SK-N-SH (cell line): ENCODE results near the gene RABGAP1L. TPM values are rescaled to one million over a fixed set of nuclear protein-coding genes. Genes with fewer than 3 reads are reported as not detected.

Experiments
- CTCF ChIA-PET: fragments of 300-600, 350-600 bp; formaldehyde crosslinking; extraction: SDS; loops from one replicate; lab custom pipeline; 2021; lab: Yijun Ruan, JAX
- POLR2A ChIA-PET: fragments of 350-600 bp; sonication (Branson Sonifier 250); formaldehyde crosslinking; extraction: SDS; loops from one replicate; lab custom pipeline; 2020; ENCODE audit warnings: antibody characterized with exemption, inconsistent platforms; lab: Yijun Ruan, JAX
- DNase-seq: peaks from one replicate; pipeline ENCODE4 v3.0.0; 2012
- H2AFZ ChIP-seq: fragments of 200-600 bp; sonication (generic); 2 replicates; pipeline ENCODE4 v1.8.1; 2016; ENCODE audit warnings: antibody characterized with exemption, mild to moderate bottlenecking, low read depth
- H3F3A ChIP-seq: fragments of 200-600 bp; sonication (generic); replicated peaks from 2 replicates; pipeline ENCODE3; 2016; ENCODE audit warnings: antibody characterized with exemption, mild to moderate bottlenecking; ENCODE audit not compliant: insufficient read depth
- H3K27ac ChIP-seq, 2 experiments: fragments of 200-500 bp in 1 of 2; fragments of 200-600 bp in 1 of 2; sonication (Bioruptor generic) in 1 of 2; sonication (generic), shearing (Covaris generic) in 1 of 2; 2 replicates each; pipeline versions ENCODE4 v1.5.1 to v1.6.1; 2014 to 2016; ENCODE audit warnings: low read depth in 2 of 2, inconsistent platforms in 1 of 2, low read length in 1 of 2, mild to moderate bottlenecking in 1 of 2, mixed read lengths in 1 of 2
- H3K27me3 ChIP-seq: fragments of 200-600 bp; sonication (generic), shearing (Covaris generic); 2 replicates; pipeline ENCODE4 v1.6.1; 2016; ENCODE audit warnings: mixed run types; ENCODE audit not compliant: insufficient read depth
- H3K36me3 ChIP-seq, 2 experiments: fragments of 200-500 bp in 1 of 2; fragments of 200-600 bp in 1 of 2; sonication (Bioruptor generic) in 1 of 2; sonication (generic) in 1 of 2; replicated peaks in 1 of 2; 2 replicates each; pipeline versions ENCODE3 to v1.5.1; 2014 to 2016; ENCODE audit warnings: low read length in 1 of 2, mild to moderate bottlenecking in 1 of 2; ENCODE audit not compliant: insufficient read depth in 2 of 2, control insufficient read depth in 1 of 2
- H3K4me1 ChIP-seq, 2 experiments: fragments of 200-500 bp in 1 of 2; fragments of 200-600 bp in 1 of 2; sonication (Bioruptor generic) in 1 of 2; sonication (generic), shearing (Covaris generic) in 1 of 2; 2 replicates each; pipeline versions ENCODE4 v1.5.1 to v1.6.1; 2014 to 2016; ENCODE audit warnings: low read depth in 1 of 2, low read length in 1 of 2, mixed run types in 1 of 2; ENCODE audit not compliant: insufficient read depth in 2 of 2, control insufficient read depth in 1 of 2
- H3K4me2 ChIP-seq: fragments of 200-600 bp; sonication (generic), shearing (Covaris generic); 2 replicates; pipeline ENCODE4 v1.6.1; 2017; ENCODE audit warnings: mixed run types
- H3K4me3 ChIP-seq, 2 experiments: fragments of 200-500 bp in 1 of 2; fragments of 200-600 bp in 1 of 2; sonication (Bioruptor generic) in 1 of 2; sonication (generic), shearing (Covaris generic) in 1 of 2; 2 replicates each; pipeline versions ENCODE4 v1.5.1 to v1.8.1; 2014 to 2016; ENCODE audit warnings: low read depth in 2 of 2, inconsistent platforms in 1 of 2, low read length in 1 of 2, mild to moderate bottlenecking in 1 of 2, mixed read lengths in 1 of 2, moderate library complexity in 1 of 2
- H3K79me2 ChIP-seq: fragments of 200-600 bp; sonication (generic); 2 replicates; pipeline ENCODE4 v1.8.1; 2017; ENCODE audit warnings: mild to moderate bottlenecking; ENCODE audit not compliant: insufficient read depth
- H3K9ac ChIP-seq: fragments of 200-600 bp; sonication (generic); 2 replicates; pipeline ENCODE4 v1.6.1; 2017; ENCODE audit warnings: mixed run types
- H3K9me2 ChIP-seq: fragments of 200-600 bp; sonication (generic); 2 replicates; pipeline ENCODE4 v1.6.1; 2017; ENCODE audit warnings: mixed run types
- H3K9me3 ChIP-seq: fragments of 200-600 bp; sonication (generic); 2 replicates; pipeline ENCODE4 v1.6.1; 2017; ENCODE audit warnings: mixed run types, mild to moderate bottlenecking, moderate library complexity
- H4K20me1 ChIP-seq: fragments of 200-600 bp; sonication (generic); 2 replicates; pipeline ENCODE4 v1.6.1; 2017; ENCODE audit warnings: mild to moderate bottlenecking, mixed run types; ENCODE audit not compliant: insufficient read depth
- CHD2 ChIP-seq: fragments of 150-350 bp; IDR thresholded peaks from 2 replicates; pipeline ENCODE4 v1.6.1; 2018; ENCODE audit warnings: low read length; ENCODE audit not compliant: partially characterized antibody
- ELF1 ChIP-seq: IDR thresholded peaks from 2 replicates; pipeline ENCODE4 v1.4.0; 2012
- EP300 ChIP-seq, 2 experiments: IDR thresholded peaks; 2 replicates each; pipeline versions ENCODE4 v1.4.0 to v1.6.1; 2012; ENCODE audit warnings: borderline replicate concordance in 1 of 2, low read depth in 1 of 2, low read length in 1 of 2
- EZH2phosphoT487 ChIP-seq: fragments of 200-600 bp; sonication (generic); IDR thresholded peaks from 2 replicates; pipeline ENCODE4 v1.6.1; 2017; ENCODE audit warnings: low read depth, mixed run types, mild to moderate bottlenecking, antibody characterized with exemption, moderate library complexity, borderline replicate concordance
- FOSL2 ChIP-seq: IDR thresholded peaks from 2 replicates; pipeline ENCODE4 v1.4.0; 2012; ENCODE audit warnings: low read depth, mild to moderate bottlenecking, moderate library complexity, borderline replicate concordance
- GABPA ChIP-seq: IDR thresholded peaks from 2 replicates; pipeline ENCODE4 v1.4.0; 2012; ENCODE audit warnings: low read depth, mild to moderate bottlenecking
- JUND ChIP-seq: IDR thresholded peaks from 2 replicates; pipeline ENCODE4 v1.4.0; 2012
- NFIC ChIP-seq: IDR thresholded peaks from 2 replicates; pipeline ENCODE4 v1.4.0; 2012; ENCODE audit warnings: borderline replicate concordance
- RAD21 ChIP-seq: IDR thresholded peaks from 2 replicates; pipeline ENCODE4 v1.6.1; 2012; ENCODE audit warnings: mild to moderate bottlenecking, low read length
- RXRA ChIP-seq: IDR thresholded peaks from 2 replicates; pipeline ENCODE4 v1.4.0; 2012; ENCODE audit warnings: low read depth, mild to moderate bottlenecking, borderline replicate concordance
- SMC3 ChIP-seq: IDR thresholded peaks from 2 replicates; pipeline ENCODE4 v1.6.1; 2012; ENCODE audit warnings: low read depth, low read length, improper control_type of control experiment
- TEAD4 ChIP-seq: IDR thresholded peaks from 2 replicates; pipeline ENCODE4 v1.4.0; 2012; ENCODE audit warnings: mild to moderate bottlenecking, borderline replicate concordance; ENCODE audit not compliant: insufficient read depth
- WGBS: methylation state at CpG from one replicate; pipeline ENCODE4 v1.1.6; 2017; ENCODE audit warnings: low lambda C conversion rate; 5-methylcytosine and 5-hydroxymethylcytosine counted together
- polyA plus RNA-seq, 3 experiments: library from polyadenylated mRNA; depleted of rRNA; stranded (reverse); fragments of >200 nt; gene quantifications; 2 replicates each; pipeline ENCODE4 v1.2.3, GENCODE V29; 2012
- TF ChIP-seq, protein P1 (sequence below): fragments of 150-350 bp; IDR thresholded peaks from 2 replicates; pipeline ENCODE4 v1.6.1; 2016; ENCODE audit warnings: mild to moderate bottlenecking, low read depth, low read length
- TF ChIP-seq, protein P2 (sequence below): fragments of 200-600 bp; sonication (generic); IDR thresholded peaks from 2 replicates; pipeline ENCODE4 v1.6.1; 2017; ENCODE audit warnings: antibody characterized with exemption, mild to moderate bottlenecking, moderate library complexity
- TF ChIP-seq, protein P3 (sequence below): IDR thresholded peaks from 2 replicates; pipeline ENCODE4; 2012

Gene RABGAP1L
- polyA plus RNA-seq, 1 of the 3 experiments (the other 2 are of a cell fraction) = 7.2 TPM

- H3K4me1 ChIP-seq = no peaks in the 10 kb centered on the region
- no peak overlapping the region for H3K27ac ChIP-seq
- H3F3A ChIP-seq = no peaks in the 10 kb centered on the region
- WGBS = 37% methylated on average over 7 of the region's 7 CpGs
- H3K79me2 ChIP-seq = no peaks in the 10 kb centered on the region
- H3K9me2 ChIP-seq = no peaks in the 10 kb centered on the region
- H3K9me3 ChIP-seq = no peaks in the 10 kb centered on the region
- ChIA-PET POLR2A (no interaction called here), CTCF (interaction anchor here (1.8 kb wide), 1 partner anchor 109 kb away, joined by 6 read pairs; no protein-coding TSS in a partner anchor)
- H3K27me3 ChIP-seq = no peaks in the 10 kb centered on the region
- TF ChIP-seq FOSL2 (no peak), TEAD4 (no peak), RXRA (no peak), RAD21 (no peak)
- TF ChIP-seq, protein P1, sequence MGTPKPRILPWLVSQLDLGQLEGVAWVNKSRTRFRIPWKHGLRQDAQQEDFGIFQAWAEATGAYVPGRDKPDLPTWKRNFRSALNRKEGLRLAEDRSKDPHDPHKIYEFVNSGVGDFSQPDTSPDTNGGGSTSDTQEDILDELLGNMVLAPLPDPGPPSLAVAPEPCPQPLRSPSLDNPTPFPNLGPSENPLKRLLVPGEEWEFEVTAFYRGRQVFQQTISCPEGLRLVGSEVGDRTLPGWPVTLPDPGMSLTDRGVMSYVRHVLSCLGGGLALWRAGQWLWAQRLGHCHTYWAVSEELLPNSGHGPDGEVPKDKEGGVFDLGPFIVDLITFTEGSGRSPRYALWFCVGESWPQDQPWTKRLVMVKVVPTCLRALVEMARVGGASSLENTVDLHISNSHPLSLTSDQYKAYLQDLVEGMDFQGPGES = no peak
- TF ChIP-seq, protein P2, sequence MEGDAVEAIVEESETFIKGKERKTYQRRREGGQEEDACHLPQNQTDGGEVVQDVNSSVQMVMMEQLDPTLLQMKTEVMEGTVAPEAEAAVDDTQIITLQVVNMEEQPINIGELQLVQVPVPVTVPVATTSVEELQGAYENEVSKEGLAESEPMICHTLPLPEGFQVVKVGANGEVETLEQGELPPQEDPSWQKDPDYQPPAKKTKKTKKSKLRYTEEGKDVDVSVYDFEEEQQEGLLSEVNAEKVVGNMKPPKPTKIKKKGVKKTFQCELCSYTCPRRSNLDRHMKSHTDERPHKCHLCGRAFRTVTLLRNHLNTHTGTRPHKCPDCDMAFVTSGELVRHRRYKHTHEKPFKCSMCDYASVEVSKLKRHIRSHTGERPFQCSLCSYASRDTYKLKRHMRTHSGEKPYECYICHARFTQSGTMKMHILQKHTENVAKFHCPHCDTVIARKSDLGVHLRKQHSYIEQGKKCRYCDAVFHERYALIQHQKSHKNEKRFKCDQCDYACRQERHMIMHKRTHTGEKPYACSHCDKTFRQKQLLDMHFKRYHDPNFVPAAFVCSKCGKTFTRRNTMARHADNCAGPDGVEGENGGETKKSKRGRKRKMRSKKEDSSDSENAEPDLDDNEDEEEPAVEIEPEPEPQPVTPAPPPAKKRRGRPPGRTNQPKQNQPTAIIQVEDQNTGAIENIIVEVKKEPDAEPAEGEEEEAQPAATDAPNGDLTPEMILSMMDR = no peak
- no peak overlapping the region for H3K9ac ChIP-seq
- DNase-seq = no peak
- H4K20me1 ChIP-seq = no peaks in the 10 kb centered on the region
- H3K4me3 ChIP-seq = no peak overlapping the region
- H3K4me2 ChIP-seq = no peak overlapping the region
- H3K36me3 ChIP-seq = no peaks in the 10 kb centered on the region
- H2AFZ ChIP-seq = no peak overlapping the region
Observed at GRCh38 chr1:175037416-175037815, 878.1 kb downstream of the RABGAP1L start.

DNA sequence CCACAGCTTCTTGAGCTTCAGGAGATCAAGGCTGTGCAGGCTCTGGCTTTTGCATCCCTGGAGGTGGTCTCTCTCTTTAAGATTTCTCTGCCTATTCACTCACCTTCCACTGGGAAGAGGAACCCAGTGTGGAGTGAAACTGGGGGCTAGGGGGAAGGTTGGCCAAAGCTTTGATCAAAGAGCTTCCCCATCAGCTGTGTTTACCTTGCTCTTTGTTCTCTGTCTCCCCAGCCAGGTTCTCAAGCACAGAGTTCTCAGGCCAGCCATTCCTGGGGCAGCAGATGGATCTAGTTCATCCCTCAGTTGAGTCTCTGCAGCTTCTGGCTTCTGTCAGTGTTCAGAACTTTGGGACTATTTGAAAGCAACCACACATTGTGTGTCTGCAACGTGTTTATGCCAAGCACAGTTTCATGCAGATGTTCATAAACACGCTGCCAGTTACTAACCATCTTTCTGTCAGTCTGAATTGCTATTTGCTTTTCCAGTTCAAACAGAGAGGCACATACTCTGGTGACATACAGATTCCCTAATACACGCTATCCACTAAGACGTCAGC lies 881.1 kb downstream of the RABGAP1L start:
- POLR2A ChIA-PET = no interaction called here
- no peaks in the 10 kb centered on the region for H3K9me2 ChIP-seq
- TF ChIP-seq CHD2 = no peak
- no peak for TF ChIP-seq NFIC
- TF ChIP-seq EZH2phosphoT487 = no peak
- no peak for TF ChIP-seq SMC3
- TF ChIP-seq FOSL2 = no peak
- no peak for TF ChIP-seq ELF1
- TF ChIP-seq GABPA = no peak
- TF ChIP-seq, protein P2 = no peak
- TF ChIP-seq, protein P3, sequence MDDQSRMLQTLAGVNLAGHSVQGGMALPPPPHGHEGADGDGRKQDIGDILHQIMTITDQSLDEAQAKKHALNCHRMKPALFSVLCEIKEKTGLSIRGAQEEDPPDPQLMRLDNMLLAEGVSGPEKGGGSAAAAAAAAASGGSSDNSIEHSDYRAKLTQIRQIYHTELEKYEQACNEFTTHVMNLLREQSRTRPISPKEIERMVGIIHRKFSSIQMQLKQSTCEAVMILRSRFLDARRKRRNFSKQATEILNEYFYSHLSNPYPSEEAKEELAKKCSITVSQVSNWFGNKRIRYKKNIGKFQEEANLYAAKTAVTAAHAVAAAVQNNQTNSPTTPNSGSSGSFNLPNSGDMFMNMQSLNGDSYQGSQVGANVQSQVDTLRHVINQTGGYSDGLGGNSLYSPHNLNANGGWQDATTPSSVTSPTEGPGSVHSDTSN = no peak
- TF ChIP-seq JUND = no peak
- no peak for TF ChIP-seq EP300 (IDR thresholded peaks at IDR 0.05; ENCODE audit: borderline replicate concordance in 1 of 2, low read depth in 1 of 2, low read length in 1 of 2)
- TF ChIP-seq, all 33 proteins: peak for 0
- Histone ChIP-seq H3K27me3 (no peaks in the 10 kb centered on the region), H3K27ac (no peak overlapping the region), H3K4me1 (no peaks in the 10 kb centered on the region), H3K9ac (no peak overlapping the region), H3K36me3 (no peaks in the 10 kb centered on the region), H3K79me2 (no peaks in the 10 kb centered on the region), H3K4me3 (no peak overlapping the region), H2AFZ (no peak overlapping the region), H4K20me1 (no peaks in the 10 kb centered on the region), H3F3A (no peaks in the 10 kb centered on the region), H3K9me3 (no peaks in the 10 kb centered on the region), H3K4me2 (no peak overlapping the region)
- 33% methylated on average over 4 of the region's 4 CpGs for WGBS
- DNase-seq = no peak
- CTCF ChIA-PET = interaction anchor here (1.1 to 4.2 kb wide), 6 partner anchors 9 to 106 kb away, joined by 3 to 18 read pairs (median 4); no protein-coding TSS in a partner anchor
